ENCODE measurements around the gene ANK3. TPM values are rescaled to one million over a fixed set of nuclear protein-coding genes. Genes with fewer than 3 reads are reported as not detected.
"Not testable (repeated sequence)": the region's sequence is repeated elsewhere in the genome, so short reads cannot be mapped to it uniquely, and the experiment has no call there.

Gene ANK3
- total RNA-seq, 2 experiments from 2014 or later = 15.0 to 19.1 TPM

GRCh38 chr10:60069311-60069710 lies 320.4 kb downstream of the ANK3 start:
- H3K36me3 Mint-ChIP-seq (ENCODE audit: low read depth) = no peaks in the 10 kb centered on the region
- H3K4me3 Mint-ChIP-seq = no peak overlapping the region
- no peaks in the 10 kb centered on the region for H3K4me1 Mint-ChIP-seq
- H3K9me3 Mint-ChIP-seq = no peaks in the 10 kb centered on the region
- ChIA-PET CTCF (no interaction called here), POLR2A (no interaction called here)
- H3K27me3 Mint-ChIP-seq = no peaks in the 10 kb centered on the region
- no peak for DNase-seq
- no peak overlapping the region for H3K27ac Mint-ChIP-seq

- Mint-ChIP-seq H3K36me3 (ENCODE audit: low read depth) (no peaks in the 10 kb centered on the region), H3K27me3 (peaks cover 2% of the 10 kb centered on the region), H3K4me3 (no peak overlapping the region), H3K4me1 (no peaks in the 10 kb centered on the region), H3K27ac (no peak overlapping the region), H3K9me3 (no peaks in the 10 kb centered on the region)
- ChIA-PET CTCF (interaction anchor here (1.1 kb wide), 1 partner anchor 17 kb away, joined by 3 read pairs; no protein-coding TSS in a partner anchor), POLR2A (no interaction called here)
- no peak for DNase-seq
These were observed 339.3 kb downstream of the ANK3 start for GRCh38 chr10:60050366-60050765.

- Mint-ChIP-seq H3K27ac (no peak overlapping the region), H3K4me3 (no peak overlapping the region), H3K36me3 (ENCODE audit: low read depth) (no peaks in the 10 kb centered on the region), H3K27me3 (peaks cover 2% of the 10 kb centered on the region), H3K9me3 (no peaks in the 10 kb centered on the region), H3K4me1 (no peaks in the 10 kb centered on the region)
- no peak for DNase-seq
- ChIA-PET CTCF (no interaction called here), POLR2A (no interaction called here)
These were observed 341.6 kb downstream of the ANK3 start for GRCh38 chr10:60048091-60048501.

GRCh38 chr10:60045571-60045970 lies 344.1 kb downstream of the ANK3 start:
- POLR2A ChIA-PET = no interaction called here
- no peaks in the 10 kb centered on the region for H3K4me1 Mint-ChIP-seq
- no peak for DNase-seq
- no peaks in the 10 kb centered on the region for H3K36me3 Mint-ChIP-seq (ENCODE audit: low read depth)
- CTCF ChIA-PET = no interaction called here
- no peaks in the 10 kb centered on the region for H3K9me3 Mint-ChIP-seq
- H3K27me3 Mint-ChIP-seq = peaks cover 2% of the 10 kb centered on the region
- H3K27ac Mint-ChIP-seq = no peak overlapping the region
- no peak overlapping the region for H3K4me3 Mint-ChIP-seq

- peaks cover 2% of the 10 kb centered on the region for H3K27me3 Mint-ChIP-seq
- no peak for DNase-seq
These were observed 344.7 kb downstream of the ANK3 start for GRCh38 chr10:60044971-60045370.

GRCh38 chr10:60044242-60044641 lies 345.4 kb downstream of the ANK3 start:
- Mint-ChIP-seq H3K9me3 (no peaks in the 10 kb centered on the region), H3K36me3 (ENCODE audit: low read depth) (no peaks in the 10 kb centered on the region)
- POLR2A ChIA-PET = no interaction called here

More at GRCh38 chr10:60044971-60045370, 344.7 kb downstream of the ANK3 start:
- Mint-ChIP-seq H3K9me3 (no peaks in the 10 kb centered on the region), H3K4me3 (no peak overlapping the region), H3K27ac (no peak overlapping the region), H3K36me3 (ENCODE audit: low read depth) (no peaks in the 10 kb centered on the region), H3K4me1 (no peaks in the 10 kb centered on the region)
- ChIA-PET POLR2A (no interaction called here), CTCF (no interaction called here)

GRCh38 chr10:60043561-60044241 lies 346.0 kb downstream of the ANK3 start:
- Mint-ChIP-seq H3K27me3 (peaks cover 2% of the 10 kb centered on the region), H3K36me3 (ENCODE audit: low read depth) (no peaks in the 10 kb centered on the region), H3K4me1 (no peaks in the 10 kb centered on the region), H3K27ac (no peak overlapping the region), H3K4me3 (no peak overlapping the region), H3K9me3 (no peaks in the 10 kb centered on the region)
- CTCF ChIA-PET = no interaction called here
- no peak for DNase-seq
- POLR2A ChIA-PET = no interaction called here

More at GRCh38 chr10:60044242-60044641, 345.4 kb downstream of the ANK3 start:
- no peak overlapping the region for H3K4me3 Mint-ChIP-seq
- H3K27me3 Mint-ChIP-seq = peaks cover 2% of the 10 kb centered on the region
- CTCF ChIA-PET = no interaction called here
- H3K27ac Mint-ChIP-seq = no peak overlapping the region
- H3K4me1 Mint-ChIP-seq = no peaks in the 10 kb centered on the region
- DNase-seq = no peak

- Mint-ChIP-seq H3K36me3 (ENCODE audit: low read depth) (no peaks in the 10 kb centered on the region), H3K4me1 (no peaks in the 10 kb centered on the region), H3K27ac (no peak overlapping the region), H3K27me3 (peaks cover 2% of the 10 kb centered on the region), H3K9me3 (no peaks in the 10 kb centered on the region), H3K4me3 (no peak overlapping the region)
- POLR2A ChIA-PET = no interaction called here
- CTCF ChIA-PET = no interaction called here
- DNase-seq = no peak
These were observed 346.8 kb downstream of the ANK3 start for GRCh38 chr10:60042914-60043313.

GRCh38 chr10:60042262-60042661 lies 347.4 kb downstream of the ANK3 start:
- no peak overlapping the region for H3K27ac Mint-ChIP-seq
- ChIA-PET POLR2A (no interaction called here), CTCF (no interaction called here)
- DNase-seq = no peak
- no peak overlapping the region for H3K4me3 Mint-ChIP-seq
- no peaks in the 10 kb centered on the region for H3K9me3 Mint-ChIP-seq
- H3K27me3 Mint-ChIP-seq = peaks cover 2% of the 10 kb centered on the region
- no peaks in the 10 kb centered on the region for H3K36me3 Mint-ChIP-seq (ENCODE audit: low read depth)
- no peaks in the 10 kb centered on the region for H3K4me1 Mint-ChIP-seq

- H3K36me3 Mint-ChIP-seq (ENCODE audit: low read depth) = no peaks in the 10 kb centered on the region
- no peak overlapping the region for H3K4me3 Mint-ChIP-seq
- H3K9me3 Mint-ChIP-seq = no peaks in the 10 kb centered on the region
- POLR2A ChIA-PET = no interaction called here
- H3K27me3 Mint-ChIP-seq = peaks cover 2% of the 10 kb centered on the region
- CTCF ChIA-PET = no interaction called here
- H3K4me1 Mint-ChIP-seq = no peaks in the 10 kb centered on the region
- DNase-seq = no peak
- no peak overlapping the region for H3K27ac Mint-ChIP-seq
These were observed 348.1 kb downstream of the ANK3 start for GRCh38 chr10:60041489-60042133.

GRCh38 chr10:60040014-60040662 lies 349.5 kb downstream of the ANK3 start:
- DNase-seq = no peak
- CTCF ChIA-PET = no interaction called here
- no peaks in the 10 kb centered on the region for H3K36me3 Mint-ChIP-seq (ENCODE audit: low read depth)

GRCh38 chr10:60035984-60036383 lies 353.7 kb downstream of the ANK3 start:
- H3K4me3 Mint-ChIP-seq = no peak overlapping the region
- no peak overlapping the region for H3K27ac Mint-ChIP-seq
- no peak for DNase-seq
- no peaks in the 10 kb centered on the region for H3K9me3 Mint-ChIP-seq
- POLR2A ChIA-PET = no interaction called here
- no peaks in the 10 kb centered on the region for H3K27me3 Mint-ChIP-seq
- no peaks in the 10 kb centered on the region for H3K36me3 Mint-ChIP-seq (ENCODE audit: low read depth)
- peaks cover 2% of the 10 kb centered on the region for H3K4me1 Mint-ChIP-seq
- CTCF ChIA-PET = interaction anchor here (1.4 kb wide), 1 partner anchor 171 kb away, joined by 4 read pairs; no protein-coding TSS in a partner anchor

More at GRCh38 chr10:60040014-60040662, 349.5 kb downstream of the ANK3 start:
- Mint-ChIP-seq H3K4me3 (no peak overlapping the region), H3K9me3 (no peaks in the 10 kb centered on the region), H3K27ac (no peak overlapping the region), H3K4me1 (no peaks in the 10 kb centered on the region), H3K27me3 (no peaks in the 10 kb centered on the region)
- POLR2A ChIA-PET = no interaction called here

- H3K36me3 Mint-ChIP-seq (ENCODE audit: low read depth); H3K9me3 Mint-ChIP-seq; H3K4me1 Mint-ChIP-seq: not testable (repeated sequence)
These were observed 354.3 kb downstream of the ANK3 start for GRCh38 chr10:60035375-60035774.

More at GRCh38 chr10:60035375-60035774, 354.3 kb downstream of the ANK3 start:
- H3K27me3 Mint-ChIP-seq, H3K4me3 Mint-ChIP-seq, H3K27ac Mint-ChIP-seq, DNase-seq, POLR2A ChIA-PET: not testable (repeated sequence)
- CTCF ChIA-PET = interaction anchor here (1.4 kb wide), 1 partner anchor 170 kb away, joined by 4 read pairs; no protein-coding TSS in a partner anchor

All from activated CD4-positive, alpha-beta memory T cell treated with anti-CD3 and anti-CD28 coated beads, Interleukin-2, amount 10 ng/mL, durations not matched to agents 7 days and 5 days (primary cell).